ENCODE results near the gene GPC4. TPM values are rescaled to one million over a fixed set of nuclear protein-coding genes. Genes with fewer than 3 reads are reported as not detected.

GPC4 gene
- total and polyA plus RNA-seq, 2 experiments from 2014 or later: 124 to 183 TPM

GRCh38 chrX:133287860-133288259, 127.4 kb downstream of the GPC4 start:
- no peaks in the 10 kb centered on the region for H3K9me2 ChIP-seq (ENCODE audit: insufficient read depth)
- no peak overlapping the region for H2AFZ ChIP-seq
- H3K36me3 ChIP-seq (ENCODE audit: insufficient read depth): no peaks in the 10 kb centered on the region
- no peak for TF ChIP-seq CTCF (conservative IDR thresholded peaks at IDR 0.05; ENCODE audit: low read depth in 2 of 2)
- no peak for TF ChIP-seq ZNF462 (CRISPR knock-in tag; IDR thresholded peaks at IDR 0.05)
- TF ChIP-seq JUNB (IDR thresholded peaks at IDR 0.05; ENCODE audit: unreplicated experiment): no peak
- TF ChIP-seq ZNF114 (CRISPR knock-in tag; IDR thresholded peaks at IDR 0.05): no peak
- no peak for TF ChIP-seq ZNF331 (CRISPR knock-in tag; IDR thresholded peaks at IDR 0.05; ENCODE audit: low read depth)
- no peak for TF ChIP-seq CREB1 (CRISPR knock-in tag; IDR thresholded peaks at IDR 0.05; ENCODE audit: low read depth)
- TF ChIP-seq NANOG (IDR thresholded peaks at IDR 0.05; ENCODE audit: borderline replicate concordance): no peak
- TF ChIP-seq EZH2phosphoT487 (IDR thresholded peaks at IDR 0.05; ENCODE audit: unreplicated experiment): no peak
- no peak overlapping the region for H3K4me3 Mint-ChIP-seq
- no peaks in the 10 kb centered on the region for H3K27me3 ChIP-seq (ENCODE audit: insufficient read depth)
- H3K9me3 Mint-ChIP-seq: no peaks in the 10 kb centered on the region; the same call in 2 of the 3 replicates
- no peaks in the 10 kb centered on the region for H3F3A ChIP-seq (replicated peaks; ENCODE audit: low read depth)
- no peak overlapping the region for H3K4me3 ChIP-seq
- no peaks in the 10 kb centered on the region for H4K20me1 ChIP-seq (replicated peaks; ENCODE audit: insufficient read depth)
- ATAC-seq: no peak
- no peak overlapping the region for H3K4me2 ChIP-seq
- no peaks in the 10 kb centered on the region for H3K36me3 Mint-ChIP-seq (ENCODE audit: low read depth)
- H3K4me1 ChIP-seq (ENCODE audit: insufficient read depth): no peaks in the 10 kb centered on the region
- H3K27ac ChIP-seq (ENCODE audit: low read depth): no peak overlapping the region
- H3K27me3 Mint-ChIP-seq (ENCODE audit: insufficient read depth, low read depth, poor library complexity): peaks cover 3% of the 10 kb centered on the region
- no peak overlapping the region for H3K27ac Mint-ChIP-seq
- H3K79me2 ChIP-seq (replicated peaks; ENCODE audit: insufficient read depth): no peaks in the 10 kb centered on the region
- no peaks in the 10 kb centered on the region for H3K4me1 Mint-ChIP-seq
- no peak for DNase-seq (ENCODE audit: low spot score)

Data from GM23338 (cell line).